ENCODE measurements around the gene LSR. TPM values are rescaled to one million over a fixed set of nuclear protein-coding genes. Genes with fewer than 3 reads are reported as not detected.

LSR gene, protein sequence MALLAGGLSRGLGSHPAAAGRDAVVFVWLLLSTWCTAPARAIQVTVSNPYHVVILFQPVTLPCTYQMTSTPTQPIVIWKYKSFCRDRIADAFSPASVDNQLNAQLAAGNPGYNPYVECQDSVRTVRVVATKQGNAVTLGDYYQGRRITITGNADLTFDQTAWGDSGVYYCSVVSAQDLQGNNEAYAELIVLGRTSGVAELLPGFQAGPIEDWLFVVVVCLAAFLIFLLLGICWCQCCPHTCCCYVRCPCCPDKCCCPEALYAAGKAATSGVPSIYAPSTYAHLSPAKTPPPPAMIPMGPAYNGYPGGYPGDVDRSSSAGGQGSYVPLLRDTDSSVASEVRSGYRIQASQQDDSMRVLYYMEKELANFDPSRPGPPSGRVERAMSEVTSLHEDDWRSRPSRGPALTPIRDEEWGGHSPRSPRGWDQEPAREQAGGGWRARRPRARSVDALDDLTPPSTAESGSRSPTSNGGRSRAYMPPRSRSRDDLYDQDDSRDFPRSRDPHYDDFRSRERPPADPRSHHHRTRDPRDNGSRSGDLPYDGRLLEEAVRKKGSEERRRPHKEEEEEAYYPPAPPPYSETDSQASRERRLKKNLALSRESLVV
- total RNA-seq = 14.3 TPM

DNA sequence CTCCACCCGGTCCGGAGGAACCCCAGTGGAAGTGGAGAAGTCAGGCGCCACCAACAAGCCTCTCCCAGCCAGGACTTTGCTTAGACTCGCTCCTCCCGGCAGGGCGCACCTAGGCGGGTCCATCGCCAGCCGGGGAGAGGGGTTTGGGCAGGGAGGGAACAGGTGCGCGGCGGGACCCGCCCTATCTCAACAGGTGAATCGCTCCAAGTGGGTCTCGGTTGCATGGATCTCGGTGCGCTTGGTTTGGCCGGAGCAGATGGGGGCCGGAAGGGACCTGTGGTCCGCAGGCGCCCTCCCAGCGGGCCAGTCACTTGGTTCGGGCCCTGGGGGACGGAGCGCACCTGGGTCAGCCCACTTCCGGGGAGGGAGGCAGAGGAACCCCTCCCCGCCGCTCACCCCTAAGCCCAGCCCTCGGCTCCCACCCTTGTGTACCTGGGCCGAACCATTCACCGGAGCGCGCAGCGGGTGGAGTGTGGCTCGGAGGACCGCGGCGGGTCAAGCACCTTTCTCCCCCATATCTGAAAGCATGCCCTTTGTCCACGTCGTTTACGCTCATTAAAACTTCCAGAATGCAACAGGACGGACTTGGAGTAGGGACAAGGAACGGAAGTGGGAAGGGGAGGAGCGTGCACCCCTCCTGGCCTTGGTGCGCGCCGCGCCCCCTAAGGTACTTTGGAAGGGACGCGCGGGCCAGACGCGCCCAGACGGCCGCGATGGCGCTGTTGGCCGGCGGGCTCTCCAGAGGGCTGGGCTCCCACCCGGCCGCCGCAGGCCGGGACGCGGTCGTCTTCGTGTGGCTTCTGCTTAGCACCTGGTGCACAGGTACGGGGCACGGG, at the start of gene LSR:
Gene LSR, plus strand, starts transcription at position 693 of the 836 bp plus-strand sequence. Its CDS starts 21 bp downstream, at position 714.
- peak; percentile 50 to 71 (median 63) for DNase-seq (ENCODE audit: low read depth in 2 of 3, low spot score in 2 of 3)

DNA sequence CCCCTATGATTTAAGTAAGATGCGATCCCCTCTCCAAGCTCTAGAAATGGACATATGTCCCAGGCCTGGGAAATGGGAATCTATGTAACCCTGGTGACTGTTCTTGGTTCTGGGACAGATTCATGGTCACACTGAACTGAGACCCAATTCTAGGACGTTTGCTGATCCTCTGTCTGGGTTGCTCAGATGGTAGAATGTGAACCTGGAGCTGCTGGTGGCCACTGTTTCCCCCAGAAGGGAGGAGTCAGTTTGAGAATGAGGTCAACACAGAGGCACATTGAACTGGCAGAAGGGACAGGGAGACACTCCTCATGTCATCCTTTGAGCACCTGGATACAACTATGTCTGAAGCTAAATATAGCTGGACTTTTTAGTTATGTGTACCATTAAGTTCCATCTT, 49.3 kb upstream of the LSR start:
- no peak for DNase-seq (ENCODE audit: low read depth in 2 of 3, low spot score in 2 of 3)

DNA sequence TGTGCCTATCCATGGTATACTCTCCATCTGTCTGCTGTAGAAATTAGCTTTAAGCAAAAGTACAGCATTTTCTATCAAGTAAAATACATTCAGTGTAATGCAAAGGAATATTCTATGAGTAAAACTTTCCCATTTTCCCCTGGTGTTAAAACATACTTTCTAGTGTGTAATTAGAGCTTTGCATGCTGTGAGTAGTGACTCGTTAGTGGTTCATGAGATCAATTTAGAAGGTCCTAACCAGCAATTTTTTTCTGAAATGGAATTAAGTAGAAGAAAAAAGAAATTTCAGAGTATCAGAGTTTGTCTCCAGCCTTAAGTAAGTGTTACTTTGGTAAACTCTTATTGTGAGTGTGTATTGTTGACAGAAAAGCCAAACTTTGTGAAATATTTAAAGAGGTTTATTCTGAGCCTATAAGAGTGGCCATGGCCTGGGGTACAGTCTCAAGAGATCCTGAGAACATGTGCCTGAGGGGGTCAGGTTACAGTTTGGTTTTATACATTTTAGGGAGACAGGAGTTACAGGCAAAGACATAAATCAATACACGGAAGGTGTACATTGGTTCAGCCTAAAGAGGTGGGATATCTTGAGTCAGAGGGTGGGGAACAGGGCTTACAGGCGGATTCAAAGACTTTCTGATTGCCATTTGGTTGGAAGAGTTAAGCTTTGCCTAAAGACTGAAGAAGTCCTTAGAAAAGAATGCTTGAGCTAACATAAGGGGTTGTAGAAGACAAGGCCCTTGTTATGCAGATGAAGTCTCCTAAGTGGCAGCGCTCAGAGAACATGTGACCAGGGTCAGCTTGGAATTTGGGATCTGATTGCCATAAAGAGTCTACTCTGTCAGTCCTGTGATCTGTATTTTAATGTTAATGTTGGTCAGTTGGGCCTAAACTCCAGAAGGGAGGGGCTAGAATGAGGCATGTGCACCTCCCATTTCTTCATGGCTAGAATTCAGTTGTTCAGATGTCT, 45.8 kb upstream of the LSR start:
- no peak for DNase-seq (ENCODE audit: low read depth in 2 of 3, low spot score in 2 of 3)

DNA sequence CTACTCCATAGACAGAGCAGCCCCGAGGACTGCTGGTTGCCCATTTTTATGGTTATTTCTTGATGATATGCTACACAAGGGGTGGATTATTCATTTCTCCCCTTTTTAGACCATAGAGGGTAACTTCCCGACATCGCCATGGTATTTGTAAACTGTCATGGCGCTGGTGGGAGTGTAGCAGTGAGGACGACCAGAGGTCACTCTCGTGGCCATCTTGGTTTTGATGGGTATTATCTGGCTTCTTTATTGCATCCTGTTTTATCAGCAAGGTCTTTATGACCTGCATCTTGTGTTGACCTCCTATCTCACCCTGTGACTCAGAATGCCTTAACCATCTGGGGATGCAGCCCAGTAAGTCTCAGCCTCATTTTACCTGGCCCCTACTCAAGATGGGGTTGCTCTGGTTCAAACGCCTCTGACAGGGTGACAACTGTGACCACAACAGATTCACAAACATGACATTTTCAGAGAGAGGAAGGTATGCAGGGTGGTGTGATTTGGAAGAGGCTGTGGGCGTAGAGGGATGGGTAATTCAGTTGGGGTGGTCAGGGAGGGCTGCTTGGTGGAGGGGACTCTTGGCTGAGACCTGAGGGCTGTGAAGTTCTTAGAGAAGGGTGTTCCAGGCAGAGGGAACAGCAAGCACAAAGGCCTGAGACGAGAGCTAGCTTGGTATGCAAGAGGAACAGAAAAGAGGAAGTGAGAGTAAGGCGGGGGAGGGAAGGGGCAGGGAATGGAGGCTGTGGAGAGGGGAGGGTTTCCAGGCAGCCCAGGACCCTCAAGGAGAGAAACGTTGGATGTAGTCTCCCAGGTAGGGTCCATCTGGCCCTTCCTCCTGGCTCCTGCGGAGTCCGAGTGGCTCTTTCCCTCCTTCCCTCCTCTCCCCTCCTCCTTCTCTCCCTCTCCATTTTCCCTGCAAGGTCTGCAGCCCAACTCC, 43.7 kb upstream of the LSR start:
- DNase-seq (ENCODE audit: low read depth in 2 of 3, low spot score in 2 of 3) = peak in 2 of 3 donors; percentile 77 to 82

DNA sequence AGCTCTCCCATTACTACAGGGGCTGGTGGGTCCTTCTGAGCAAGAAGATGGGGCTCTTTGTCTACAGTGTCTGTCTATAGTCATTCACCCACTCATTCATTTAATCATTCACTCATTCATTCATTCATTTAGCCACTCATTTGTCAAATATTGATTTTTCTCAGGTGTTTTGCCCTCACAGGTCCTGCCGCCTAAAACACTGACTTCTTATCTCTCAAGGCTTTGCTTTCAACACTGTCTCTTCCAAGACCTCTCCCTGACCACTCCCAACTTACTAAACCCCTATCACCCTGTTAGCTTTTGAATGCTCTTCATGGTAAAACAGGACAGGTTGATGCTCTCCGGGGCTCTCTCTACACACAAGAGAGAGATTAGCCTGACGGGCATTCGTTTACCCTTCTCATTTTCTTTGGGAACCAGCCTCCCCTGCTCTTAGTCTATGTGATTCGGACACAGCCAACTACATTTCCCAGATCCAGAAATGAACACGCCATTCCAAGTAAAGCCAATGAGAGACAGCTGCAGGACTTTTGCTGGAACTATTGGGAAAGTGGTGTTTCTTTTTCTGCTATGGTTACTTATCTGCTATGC, 43.0 kb upstream of the LSR start:
- peak in 1 of 3 donors; percentile 7 for DNase-seq (ENCODE audit: low read depth in 2 of 3, low spot score in 2 of 3)

DNA sequence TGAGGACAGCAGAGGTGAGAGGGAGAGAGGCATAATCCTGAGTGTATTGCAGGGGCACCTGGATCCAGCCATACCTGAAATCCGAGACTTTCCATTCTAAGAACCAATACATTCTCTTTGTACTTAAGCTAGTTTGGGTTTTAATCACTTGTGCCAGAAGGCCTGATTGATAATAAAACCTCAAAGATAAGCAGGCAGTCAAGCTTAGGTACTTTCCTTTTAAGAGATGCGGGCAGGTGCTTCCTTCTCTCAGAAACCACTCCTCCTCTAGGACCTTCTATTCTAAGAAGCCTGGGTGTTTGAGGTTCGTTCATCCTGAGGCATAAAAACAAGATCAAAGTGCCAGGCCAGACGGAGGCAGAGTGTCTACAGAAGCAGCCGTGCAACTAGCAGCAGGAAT, 42.4 kb upstream of the LSR start:
- DNase-seq (ENCODE audit: low read depth in 2 of 3, low spot score in 2 of 3) = peak; percentile 58 to 97 (median 90)

DNA sequence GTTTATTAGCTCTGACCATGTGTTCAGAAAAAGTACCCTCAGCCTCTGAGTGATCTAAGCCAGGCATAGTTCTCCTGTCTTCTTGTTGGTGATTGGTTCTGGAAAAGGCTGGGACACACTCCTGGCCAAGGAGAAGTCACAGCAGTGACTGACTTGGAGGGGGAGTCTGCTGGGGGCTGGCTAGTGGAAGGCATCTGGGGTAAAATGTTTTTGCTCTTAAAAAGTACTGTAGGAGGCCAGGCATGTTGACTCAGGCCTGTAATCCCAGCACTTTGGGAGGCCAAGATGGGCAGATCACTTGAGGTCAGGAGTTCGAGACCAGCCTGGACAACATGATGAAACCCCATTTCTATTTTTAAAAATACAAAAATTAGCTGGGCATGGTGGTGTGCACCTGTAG, 41.9 kb upstream of the LSR start:
- DNase-seq (ENCODE audit: low read depth in 2 of 3, low spot score in 2 of 3) = no peak

DNA sequence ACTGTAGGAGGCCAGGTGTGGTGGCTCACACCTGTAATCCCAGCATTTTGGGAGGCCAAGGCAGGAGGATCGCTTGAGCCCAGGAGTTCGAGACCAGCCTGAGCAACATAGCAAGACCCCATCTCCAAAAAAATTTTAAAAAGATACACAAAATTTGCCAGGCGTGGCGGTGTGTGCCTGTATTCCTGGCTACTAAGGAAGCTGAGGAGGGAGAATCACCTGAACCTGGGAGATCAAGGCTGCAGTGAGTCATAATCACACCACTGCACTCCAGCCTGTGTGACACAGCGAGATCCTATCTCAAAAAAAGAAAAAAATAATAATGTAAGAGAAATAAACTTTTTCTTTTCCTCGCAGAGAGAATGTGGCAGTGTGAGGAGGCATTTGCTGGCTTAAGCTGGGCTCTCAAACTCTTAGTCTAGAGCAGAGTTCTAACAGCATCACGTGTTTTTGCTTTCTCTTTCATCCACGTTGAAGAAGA, 41.4 kb upstream of the LSR start:
- peak in 1 of 3 donors; percentile 37 for DNase-seq (ENCODE audit: low read depth in 2 of 3, low spot score in 2 of 3)

DNA sequence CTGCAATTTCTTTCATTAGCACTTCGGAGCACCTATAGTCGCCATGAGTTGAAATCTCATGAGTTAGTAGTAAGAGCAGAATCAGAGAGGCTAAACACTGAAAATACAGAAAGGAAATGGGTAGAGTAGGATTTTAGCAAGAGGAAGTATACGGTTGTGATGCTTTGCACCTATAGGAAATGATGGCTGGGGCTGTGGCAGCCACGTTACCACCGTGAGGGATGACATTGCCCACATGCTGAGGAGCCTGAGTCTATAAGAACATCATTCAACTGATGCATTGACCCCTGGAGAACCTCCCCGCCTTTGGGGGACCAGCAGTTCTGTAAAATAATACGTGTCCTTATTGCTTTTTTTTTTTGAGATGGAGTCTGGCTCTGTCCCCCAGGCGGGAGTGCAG, 40.7 kb upstream of the LSR start:
- DNase-seq (ENCODE audit: low read depth in 2 of 3, low spot score in 2 of 3) = no peak

DNA sequence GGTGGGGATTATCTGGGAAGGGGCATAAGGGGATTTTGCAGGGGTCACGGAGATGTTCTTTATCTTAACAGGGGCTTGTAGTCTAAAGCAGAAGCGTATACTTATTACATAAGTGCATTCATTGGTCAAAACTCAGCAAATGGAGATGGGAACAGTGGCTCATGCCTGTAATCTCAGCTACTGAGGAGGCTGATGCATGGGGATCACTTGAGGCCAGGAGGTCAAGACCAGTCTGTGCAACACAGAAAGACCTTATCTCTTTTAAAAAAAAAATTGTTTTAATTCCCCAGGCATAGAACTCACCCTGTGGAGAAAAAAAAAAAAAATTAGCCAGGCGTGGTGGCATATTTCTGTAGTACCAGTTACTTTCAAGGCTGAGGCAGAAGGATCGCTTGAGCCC, 39.2 kb upstream of the LSR start:
- DNase-seq (ENCODE audit: low read depth in 2 of 3, low spot score in 2 of 3) = no peak

DNA sequence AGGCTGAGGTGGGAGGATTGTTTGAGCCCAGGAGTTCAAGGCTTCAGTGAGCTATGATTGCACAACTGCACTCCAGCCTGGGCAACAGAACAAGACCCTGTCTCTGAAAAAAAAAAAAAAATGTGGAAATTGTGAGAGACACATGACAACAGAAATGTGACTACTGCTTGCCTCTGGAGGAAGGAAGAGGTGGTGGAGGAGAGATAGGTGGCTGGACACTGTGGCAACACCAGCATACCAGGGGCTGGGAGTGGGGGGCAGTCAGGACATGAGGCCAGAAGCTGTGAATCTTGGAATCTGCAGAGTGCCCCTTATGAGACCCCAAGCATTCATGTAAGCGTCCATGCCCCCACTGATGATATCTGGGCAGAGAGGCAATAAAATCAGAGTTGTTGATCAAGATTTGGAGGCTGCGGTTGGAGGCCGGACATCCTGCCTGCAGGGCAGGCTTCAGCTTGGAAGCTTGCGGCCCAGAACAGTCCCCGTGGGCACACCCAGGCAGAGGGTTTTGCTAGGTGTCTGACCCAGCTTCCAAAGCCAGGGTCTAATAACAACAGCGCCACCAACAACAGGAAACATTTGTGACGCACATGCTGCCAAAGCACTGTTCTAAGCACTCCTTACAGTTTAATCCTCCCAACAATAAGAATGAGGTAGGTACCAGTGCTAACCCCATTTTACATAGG, 37.1 kb upstream of the LSR start:
- peak; percentile 68 to 85 (median 80) for DNase-seq (ENCODE audit: low read depth in 2 of 3, low spot score in 2 of 3)

DNA sequence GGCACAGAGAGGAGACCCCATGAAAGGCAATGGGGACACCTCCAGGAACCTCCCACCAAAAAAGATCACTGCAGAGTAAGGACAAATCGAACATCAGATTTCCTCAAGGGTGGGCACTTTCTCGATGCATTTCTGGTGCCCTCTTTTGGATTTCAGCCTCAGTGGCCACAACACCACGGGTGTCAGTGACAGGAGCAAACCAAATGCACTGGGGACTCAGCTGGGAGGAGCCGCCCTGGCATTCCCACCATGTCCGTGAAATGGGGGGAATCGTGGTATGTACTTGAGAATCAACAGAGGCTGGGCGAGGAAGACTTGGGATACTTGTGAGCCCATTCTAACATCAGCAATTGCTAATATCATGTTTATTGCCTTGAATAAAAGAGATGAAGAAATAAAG, 36.6 kb upstream of the LSR start:
- no peak for DNase-seq (ENCODE audit: low read depth in 2 of 3, low spot score in 2 of 3)

DNA sequence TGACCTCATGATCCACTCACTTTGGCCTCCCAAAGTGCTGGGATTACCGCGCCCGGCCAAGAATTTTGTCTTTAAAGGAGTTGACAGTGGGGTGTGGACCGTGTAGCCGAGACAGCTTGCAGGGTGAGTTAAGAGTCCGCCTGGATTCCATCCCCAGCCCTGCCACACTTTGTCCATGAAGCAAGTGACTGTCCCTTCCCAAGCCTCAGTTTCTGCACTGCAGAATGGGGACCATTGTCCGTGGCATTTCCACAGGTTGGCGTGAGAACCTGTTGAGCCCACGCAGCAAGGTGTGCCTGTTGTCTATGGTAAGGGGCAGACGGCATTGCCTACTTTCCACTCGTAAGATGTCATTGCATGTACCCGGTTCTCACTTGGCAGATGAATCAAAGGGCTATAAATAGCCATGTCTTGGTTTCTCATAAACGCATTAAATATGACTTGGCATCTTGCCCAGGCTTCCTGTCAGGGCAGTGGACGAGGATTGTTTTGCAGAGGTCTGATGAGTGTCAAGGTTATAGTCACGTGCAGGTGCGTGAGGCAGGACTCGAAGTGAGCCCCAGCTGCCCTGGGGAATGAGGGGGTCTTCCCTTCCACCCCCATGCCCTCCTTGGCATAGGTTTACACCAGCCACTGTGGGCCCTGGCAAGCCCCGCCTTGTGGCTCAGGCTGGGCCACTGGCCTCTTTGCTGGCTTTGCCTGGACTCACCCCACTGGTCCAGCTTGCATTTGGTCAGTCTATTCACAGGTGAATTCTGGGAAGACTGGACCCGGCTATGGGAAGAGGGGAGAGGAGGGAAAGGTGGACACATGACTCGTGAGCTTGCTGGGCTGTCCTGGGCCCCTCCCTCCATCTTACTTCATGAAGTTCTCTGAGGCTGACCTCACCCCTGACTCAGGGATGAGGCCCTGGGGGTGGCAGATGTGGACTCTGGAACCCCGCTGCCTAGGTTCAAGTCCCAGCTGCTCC, 34.9 kb upstream of the LSR start:
- peak; percentile 80 to 98 (median 97) for DNase-seq (ENCODE audit: low read depth in 2 of 3, low spot score in 2 of 3)

DNA sequence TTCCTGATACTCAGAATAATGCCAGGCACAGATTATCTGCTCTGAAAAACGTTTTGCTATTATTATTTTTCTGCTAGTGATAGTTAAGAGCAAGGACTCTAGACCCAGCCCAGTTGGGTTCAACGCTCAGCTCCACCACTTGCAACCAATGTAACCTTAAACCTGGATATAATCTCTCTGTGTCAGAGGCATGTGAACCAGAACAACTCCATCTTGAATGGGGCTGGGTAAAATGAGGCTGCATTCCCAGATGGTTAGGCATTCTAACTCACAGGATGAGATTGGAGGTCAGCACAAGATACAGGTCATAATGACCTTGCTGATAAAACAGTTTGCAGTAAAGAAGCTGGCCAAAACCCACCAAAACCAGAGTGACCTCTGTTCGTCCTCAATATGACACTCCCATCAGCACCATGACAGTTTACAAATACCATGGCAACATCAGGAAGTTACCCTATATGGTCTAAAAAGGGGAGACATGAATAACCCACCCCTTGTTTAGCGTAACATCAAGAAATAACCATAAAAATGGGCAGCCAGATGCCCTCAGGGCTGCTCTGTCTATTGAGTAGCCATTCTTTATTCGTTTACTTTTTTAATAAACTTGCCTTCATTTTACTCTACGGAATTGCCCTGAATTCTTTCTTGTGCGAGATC, 33.9 kb upstream of the LSR start:
- no peak for DNase-seq (ENCODE audit: low read depth in 2 of 3, low spot score in 2 of 3)

DNA sequence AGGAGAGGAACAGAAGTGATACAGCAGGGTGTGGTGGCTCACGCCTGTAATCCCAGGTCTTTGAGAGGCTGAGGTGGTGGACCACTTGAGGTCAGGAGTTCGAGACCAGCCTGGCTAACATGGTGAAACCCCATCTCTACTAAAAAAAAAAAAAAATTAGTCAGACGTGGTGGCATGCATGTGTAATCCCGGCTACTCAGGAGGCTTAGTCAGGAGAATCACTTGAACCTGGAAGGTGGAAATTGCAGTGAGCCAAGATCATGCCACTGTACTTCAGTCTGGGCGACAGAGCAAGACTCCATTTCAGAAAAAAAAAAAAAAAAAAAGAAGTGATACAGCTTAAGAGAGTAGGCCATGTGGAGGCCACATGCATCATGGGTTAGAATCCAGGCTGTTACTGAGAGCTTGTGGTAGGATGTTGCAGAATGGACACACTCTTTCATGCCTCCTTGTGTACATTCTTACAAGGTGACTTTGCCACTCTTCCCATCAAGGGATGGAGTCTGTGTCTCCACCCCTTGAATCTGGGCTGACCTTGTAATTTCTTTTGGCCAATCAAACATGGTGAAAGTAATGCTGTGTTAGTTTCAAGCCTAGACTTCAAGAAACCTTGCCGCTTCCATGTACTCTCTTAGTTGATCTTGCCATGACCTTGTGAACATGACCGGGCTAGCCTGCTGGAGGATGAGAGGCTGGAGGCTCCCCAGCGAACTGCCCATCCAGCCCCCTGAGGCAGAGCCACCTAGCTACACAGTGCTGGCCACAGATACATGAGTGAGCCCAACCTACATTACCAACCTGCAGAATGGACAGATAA, 32.6 kb upstream of the LSR start:
- no peak for DNase-seq (ENCODE audit: low read depth in 2 of 3, low spot score in 2 of 3)
